ENCODE data around the gene NATD1.

Gene NATD1

DNA sequence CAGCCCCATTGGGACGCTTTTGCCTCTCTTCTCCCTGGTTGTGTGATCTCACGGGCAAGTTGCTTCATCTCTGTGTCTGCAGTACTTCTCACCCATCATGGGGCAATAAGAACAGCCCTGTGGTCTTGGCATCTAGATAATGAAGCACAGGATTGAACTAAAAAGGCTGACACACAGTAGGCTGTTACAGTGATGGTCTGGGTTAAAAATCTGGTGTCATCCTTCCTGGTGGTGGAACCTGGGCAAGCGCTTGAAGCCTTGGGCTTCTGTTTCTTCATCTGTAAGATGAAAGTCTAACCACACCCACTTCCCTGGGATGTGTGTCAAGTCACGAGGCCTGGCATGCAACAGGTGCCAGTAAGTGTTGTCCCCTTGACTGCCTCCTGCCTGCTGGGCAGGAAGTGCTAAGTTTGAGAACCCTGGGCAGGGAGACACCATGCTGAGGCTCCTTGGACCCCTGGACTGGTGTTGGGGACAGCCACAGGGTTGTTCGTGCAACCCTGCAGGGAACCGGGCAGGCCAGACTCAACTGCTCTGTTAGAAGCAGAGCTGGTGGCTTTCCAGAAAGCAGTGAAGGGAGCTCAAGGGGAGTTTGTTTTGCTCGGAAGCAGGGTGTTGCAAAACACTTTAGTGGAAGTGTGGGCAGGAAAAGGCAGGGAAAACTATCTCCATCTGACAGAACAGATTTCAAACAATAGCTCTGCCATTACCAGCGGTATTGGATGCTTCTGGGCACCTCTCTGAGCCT lies 25.4 kb upstream of the NATD1 start:
- Histone ChIP-seq H3K4me1 (ENCODE audit: control insufficient read depth, insufficient read depth, low read length) (peaks cover 10% of the 10 kb centered on the region), H3K9ac (ENCODE audit: low read length) (no peak overlapping the region), H3K27ac (ENCODE audit: low read depth, low read length) (no peak overlapping the region), H3K27me3 (ENCODE audit: control insufficient read depth, insufficient read depth, low read length) (no peaks in the 10 kb centered on the region), H3K4me3 (ENCODE audit: low read length) (no peak overlapping the region), H3K36me3 (ENCODE audit: control insufficient read depth, insufficient read depth, low read length) (no peaks in the 10 kb centered on the region)

GRCh38 chr17:21277332-21277731 lies 24.1 kb upstream of the NATD1 start:
- Histone ChIP-seq H3K9ac (ENCODE audit: low read length) (no peak overlapping the region), H3K36me3 (ENCODE audit: control insufficient read depth, insufficient read depth, low read length) (no peaks in the 10 kb centered on the region), H3K4me1 (ENCODE audit: control insufficient read depth, insufficient read depth, low read length) (peaks cover 8% of the 10 kb centered on the region), H3K4me3 (ENCODE audit: low read length) (no peak overlapping the region), H3K27ac (ENCODE audit: low read depth, low read length) (no peak overlapping the region), H3K27me3 (ENCODE audit: control insufficient read depth, insufficient read depth, low read length) (no peaks in the 10 kb centered on the region)

DNA sequence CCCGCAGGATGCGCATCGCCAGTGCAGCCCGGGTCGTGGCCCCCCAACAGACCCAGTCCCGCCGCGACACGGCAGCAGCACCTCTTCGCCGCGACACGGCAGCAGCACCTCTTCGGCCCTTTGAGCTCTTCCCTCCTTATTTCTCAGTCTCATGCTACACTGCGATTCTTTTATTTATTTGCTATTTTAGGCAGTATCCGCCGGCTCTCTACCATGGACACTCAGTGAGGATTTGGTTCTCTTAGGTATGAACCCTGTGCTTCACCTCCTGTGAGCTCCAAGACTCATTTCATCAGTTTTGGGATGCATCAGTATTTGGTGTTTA lies 23.0 kb upstream of the NATD1 start:
- Histone ChIP-seq H3K36me3 (ENCODE audit: control insufficient read depth, insufficient read depth, low read length) (no peaks in the 10 kb centered on the region), H3K9ac (ENCODE audit: low read length) (no peak overlapping the region), H3K4me1 (ENCODE audit: control insufficient read depth, insufficient read depth, low read length) (peaks cover 3% of the 10 kb centered on the region), H3K27me3 (ENCODE audit: control insufficient read depth, insufficient read depth, low read length) (no peaks in the 10 kb centered on the region), H3K4me3 (ENCODE audit: low read length) (peak overlapping the region; percentile 84), H3K27ac (ENCODE audit: low read depth, low read length) (peak overlapping the region; percentile 44)

- H3K4me1 ChIP-seq (ENCODE audit: control insufficient read depth, insufficient read depth, low read length): peaks cover 3% of the 10 kb centered on the region
- no peaks in the 10 kb centered on the region for H3K27me3 ChIP-seq (ENCODE audit: control insufficient read depth, insufficient read depth, low read length)
- H3K9ac ChIP-seq (ENCODE audit: low read length): peak overlapping the region; percentile 42
- H3K4me3 ChIP-seq (ENCODE audit: low read length): peak overlapping the region; percentile 84
- peak overlapping the region; percentile 78 for H3K27ac ChIP-seq (ENCODE audit: low read depth, low read length)
- no peaks in the 10 kb centered on the region for H3K36me3 ChIP-seq (ENCODE audit: control insufficient read depth, insufficient read depth, low read length)
These were observed 22.5 kb upstream of the NATD1 start for GRCh38 chr17:21275579-21276263.

GRCh38 chr17:21275047-21275578 lies 21.9 kb upstream of the NATD1 start:
- H3K36me3 ChIP-seq (ENCODE audit: control insufficient read depth, insufficient read depth, low read length): no peaks in the 10 kb centered on the region
- H3K4me3 ChIP-seq (ENCODE audit: low read length): peak overlapping the region; percentile 84
- H3K27me3 ChIP-seq (ENCODE audit: control insufficient read depth, insufficient read depth, low read length): no peaks in the 10 kb centered on the region
- peak overlapping the region; percentile 42 for H3K9ac ChIP-seq (ENCODE audit: low read length)
- H3K4me1 ChIP-seq (ENCODE audit: control insufficient read depth, insufficient read depth, low read length): peaks cover 3% of the 10 kb centered on the region
- H3K27ac ChIP-seq (ENCODE audit: low read depth, low read length): peak overlapping the region; percentile 78

DNA sequence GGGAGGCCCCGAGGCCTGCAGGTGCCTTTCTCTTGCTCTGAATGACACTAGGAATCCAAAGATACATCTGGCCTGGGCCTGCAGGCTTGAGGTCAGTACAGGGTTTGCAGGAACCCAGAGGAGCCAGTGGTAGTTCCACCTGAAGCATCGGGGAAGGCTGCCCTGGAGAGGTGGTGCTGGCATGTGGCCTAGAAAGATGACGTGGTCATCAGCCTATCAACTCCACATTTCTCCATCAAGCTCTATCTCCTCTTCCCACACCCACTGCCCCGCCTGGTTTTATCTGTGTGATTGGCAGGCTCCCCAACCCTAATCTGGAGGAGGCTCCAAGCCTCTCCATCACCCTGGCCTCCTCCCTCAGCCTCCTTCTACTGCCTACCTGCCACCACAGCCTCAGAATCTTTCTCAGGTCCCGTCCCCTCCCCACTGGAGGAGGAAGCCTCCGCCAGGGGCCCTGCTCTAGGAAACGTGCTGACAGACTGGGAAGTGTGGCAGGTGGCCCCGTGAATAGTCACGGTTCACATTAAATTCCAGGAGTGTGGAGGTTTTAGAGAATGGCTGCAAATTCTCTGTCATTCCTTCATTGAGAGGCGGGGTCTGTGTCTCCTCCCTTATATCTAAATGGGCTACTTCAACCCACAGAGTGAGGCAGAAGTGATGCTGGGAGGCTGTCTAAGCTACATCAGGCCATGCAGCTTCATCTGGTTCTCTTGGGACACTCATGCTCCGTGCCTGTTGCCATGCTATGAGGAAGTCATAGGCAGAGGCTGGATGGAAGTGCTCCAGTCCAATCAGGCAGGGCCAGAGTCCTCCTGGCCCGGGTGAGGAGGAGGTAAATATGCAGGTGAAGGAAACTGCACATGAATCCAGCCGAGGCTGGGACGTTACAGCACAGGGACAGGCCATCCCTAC lies 19.9 kb upstream of the NATD1 start:
- Histone ChIP-seq H3K27me3 (ENCODE audit: control insufficient read depth, insufficient read depth, low read length) (no peaks in the 10 kb centered on the region), H3K9ac (ENCODE audit: low read length) (no peak overlapping the region), H3K36me3 (ENCODE audit: control insufficient read depth, insufficient read depth, low read length) (no peaks in the 10 kb centered on the region), H3K27ac (ENCODE audit: low read depth, low read length) (no peak overlapping the region), H3K4me3 (ENCODE audit: low read length) (no peak overlapping the region), H3K4me1 (ENCODE audit: control insufficient read depth, insufficient read depth, low read length) (peaks cover 3% of the 10 kb centered on the region)

- no peak overlapping the region for H3K4me3 ChIP-seq (ENCODE audit: low read length)
- no peak overlapping the region for H3K9ac ChIP-seq (ENCODE audit: low read length)
- no peak overlapping the region for H3K27ac ChIP-seq (ENCODE audit: low read depth, low read length)
- H3K36me3 ChIP-seq (ENCODE audit: control insufficient read depth, insufficient read depth, low read length): no peaks in the 10 kb centered on the region
- no peaks in the 10 kb centered on the region for H3K27me3 ChIP-seq (ENCODE audit: control insufficient read depth, insufficient read depth, low read length)
- H3K4me1 ChIP-seq (ENCODE audit: control insufficient read depth, insufficient read depth, low read length): peaks cover 3% of the 10 kb centered on the region
These were observed 19.0 kb upstream of the NATD1 start for GRCh38 chr17:21272250-21272649.

DNA sequence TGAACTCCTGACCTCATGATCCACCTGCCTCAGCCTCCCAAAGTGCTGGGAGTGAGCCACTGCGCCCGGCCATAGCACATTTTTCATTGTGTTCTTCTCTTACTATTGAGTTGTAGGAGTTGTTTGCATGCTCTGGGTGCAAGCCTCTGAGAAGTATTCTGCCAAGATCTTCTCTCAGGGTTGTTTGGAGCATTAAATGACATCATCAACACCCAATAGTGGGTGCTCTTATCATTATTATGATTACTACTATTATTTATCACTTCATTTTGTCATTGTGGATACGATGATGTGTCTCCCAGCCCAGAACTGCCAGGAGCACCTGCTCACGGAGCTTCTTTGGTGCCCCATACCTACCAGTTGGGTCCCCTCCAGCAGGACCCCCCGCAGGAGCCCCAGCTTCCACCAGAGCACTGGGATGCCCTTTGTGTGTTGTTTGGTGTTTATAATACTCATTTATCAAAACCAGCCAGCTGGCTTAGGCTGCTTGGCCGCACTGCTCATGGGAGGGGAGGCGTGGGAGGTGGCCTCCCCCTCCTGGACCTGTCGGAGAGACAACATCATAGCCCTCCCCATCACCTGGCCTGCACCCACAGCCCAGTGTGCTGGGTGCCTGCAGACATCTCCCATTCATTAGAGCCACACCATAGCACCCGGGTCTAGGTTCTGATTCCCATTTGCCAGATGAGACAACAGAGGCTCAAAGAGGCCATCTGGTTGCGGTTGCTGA lies 18.4 kb upstream of the NATD1 start:
- Histone ChIP-seq H3K36me3 (ENCODE audit: control insufficient read depth, insufficient read depth, low read length) (no peaks in the 10 kb centered on the region), H3K27me3 (ENCODE audit: control insufficient read depth, insufficient read depth, low read length) (no peaks in the 10 kb centered on the region), H3K4me3 (ENCODE audit: low read length) (no peak overlapping the region), H3K27ac (ENCODE audit: low read depth, low read length) (no peak overlapping the region), H3K9ac (ENCODE audit: low read length) (no peak overlapping the region), H3K4me1 (ENCODE audit: control insufficient read depth, insufficient read depth, low read length) (peaks cover 3% of the 10 kb centered on the region)

- no peaks in the 10 kb centered on the region for H3K27me3 ChIP-seq (ENCODE audit: control insufficient read depth, insufficient read depth, low read length)
- H3K36me3 ChIP-seq (ENCODE audit: control insufficient read depth, insufficient read depth, low read length): no peaks in the 10 kb centered on the region
- no peak overlapping the region for H3K4me3 ChIP-seq (ENCODE audit: low read length)
- no peak overlapping the region for H3K9ac ChIP-seq (ENCODE audit: low read length)
- no peak overlapping the region for H3K27ac ChIP-seq (ENCODE audit: low read depth, low read length)
- H3K4me1 ChIP-seq (ENCODE audit: control insufficient read depth, insufficient read depth, low read length): no peaks in the 10 kb centered on the region
These were observed 16.2 kb upstream of the NATD1 start for GRCh38 chr17:21269394-21269793.

- no peaks in the 10 kb centered on the region for H3K4me1 ChIP-seq (ENCODE audit: control insufficient read depth, insufficient read depth, low read length)
- H3K36me3 ChIP-seq (ENCODE audit: control insufficient read depth, insufficient read depth, low read length): no peaks in the 10 kb centered on the region
- no peak overlapping the region for H3K27ac ChIP-seq (ENCODE audit: low read depth, low read length)
- no peaks in the 10 kb centered on the region for H3K27me3 ChIP-seq (ENCODE audit: control insufficient read depth, insufficient read depth, low read length)
- H3K9ac ChIP-seq (ENCODE audit: low read length): no peak overlapping the region
- H3K4me3 ChIP-seq (ENCODE audit: low read length): no peak overlapping the region
These were observed 15.5 kb upstream of the NATD1 start for GRCh38 chr17:21268596-21269188.

GRCh38 chr17:21263376-21263775 lies 10.2 kb upstream of the NATD1 start:
- Histone ChIP-seq H3K4me1 (ENCODE audit: control insufficient read depth, insufficient read depth, low read length) (no peaks in the 10 kb centered on the region), H3K27me3 (ENCODE audit: control insufficient read depth, insufficient read depth, low read length) (no peaks in the 10 kb centered on the region), H3K27ac (ENCODE audit: low read depth, low read length) (no peak overlapping the region), H3K4me3 (ENCODE audit: low read length) (no peak overlapping the region), H3K9ac (ENCODE audit: low read length) (no peak overlapping the region), H3K36me3 (ENCODE audit: control insufficient read depth, insufficient read depth, low read length) (no peaks in the 10 kb centered on the region)

Data from rectal smooth muscle tissue (tissue), 1 donor.